Upper lobe of left lung (tissue), 4 donors: ENCODE results near the gene PEX14.

Experiments used
- CTCF ChIP-seq, 6 experiments: fragments of 450-650 bp in 4 of 6; fragments of 200-600 bp in 2 of 6; sonication (generic) in 2 of 6; IDR thresholded peaks; one replicate each; pipeline ENCODE4 v1.5.1; 2016 to 2019; ENCODE audit warnings: antibody characterized with exemption in 6 of 6
- EP300 ChIP-seq, 4 donors: sonication (generic); formaldehyde crosslinking; IDR thresholded peaks; one replicate each; pipeline ENCODE4 v1.5.1; 2017; ENCODE audit warnings: antibody characterized with exemption in 4 of 4, control low read depth in 2 of 4
- POLR2A ChIP-seq, 4 donors: fragments of 450-650 bp; IDR thresholded peaks; one replicate each; pipeline ENCODE4 v1.5.1; 2016 to 2017; ENCODE audit warnings: antibody characterized with exemption in 4 of 4, mild to moderate bottlenecking in 2 of 4
- POLR2AphosphoS5 ChIP-seq, 2 donors: sonication (generic); formaldehyde crosslinking; IDR thresholded peaks; one replicate each; pipeline ENCODE4 v1.5.1; 2017; ENCODE audit warnings: antibody characterized with exemption in 2 of 2

- TF ChIP-seq POLR2A (IDR thresholded peaks at IDR 0.05) (no peak), CTCF (IDR thresholded peaks at IDR 0.05) (no peak), POLR2AphosphoS5 (IDR thresholded peaks at IDR 0.05) (peak; percentile 88 to 94), EP300 (IDR thresholded peaks at IDR 0.05) (peak in 2 of 4 donors; percentile 74 to 88)
These were observed 193.4 kb downstream of the PEX14 start for GRCh38 chr1:10667861-10668761.
